ENCODE results near the gene TSC22D4. TPM values are rescaled to one million over a fixed set of nuclear protein-coding genes. Genes with fewer than 3 reads are reported as not detected.
"Not testable (repeated sequence)": the region's sequence is repeated elsewhere in the genome, so short reads cannot be mapped to it uniquely, and the experiment has no call there.

The TSC22D4 gene
- total and polyA plus RNA-seq, 2 donors (not counting 1 experiment from before 2014, with no cell fraction given): 13.2 to 21.1 TPM

- peaks cover 2% of the 10 kb centered on the region for H3K4me1 ChIP-seq (ENCODE audit: control insufficient read depth, extremely low read depth, insufficient read depth, low read length)
- H3K9ac ChIP-seq (ENCODE audit: insufficient read depth, low read length): no peak overlapping the region
- TF ChIP-seq CTCF (conservative IDR thresholded peaks at IDR 0.05 in 1 of 2, IDR thresholded peaks at IDR 0.05 in 1 of 2; ENCODE audit: low read depth in 1 of 2, low read length in 2 of 2) (no peak), EZH2 (IDR thresholded peaks at IDR 0.05; ENCODE audit: low read length, missing control alignments) (no peak)
- no peaks in the 10 kb centered on the region for H3K36me3 ChIP-seq (ENCODE audit: control insufficient read depth, insufficient read depth, low read length)
- H4K20me1 ChIP-seq (ENCODE audit: control insufficient read depth, extremely low read depth, insufficient read depth, low read length): no peaks in the 10 kb centered on the region
- no peaks in the 10 kb centered on the region for H3K79me2 ChIP-seq (ENCODE audit: control insufficient read depth, insufficient read depth, low read length)
- H3K4me3 ChIP-seq (replicated peaks in 1 of 4; ENCODE audit: control extremely low read depth in 1 of 4, insufficient read depth in 1 of 4, low read depth in 3 of 4, low read length in 4 of 4): no peak overlapping the region
- H3K27me3 ChIP-seq (ENCODE audit: control insufficient read depth, insufficient read depth, low read length): no peaks in the 10 kb centered on the region
- no peak for DNase-seq (ENCODE audit: low read depth in 2 of 2)
- no peak overlapping the region for H3K27ac ChIP-seq (ENCODE audit: insufficient read depth, low read length)
- no peak overlapping the region for H2AFZ ChIP-seq (ENCODE audit: low read length)
- H3K9me3 ChIP-seq (ENCODE audit: control insufficient read depth, insufficient read depth, low read depth, low read length): no peaks in the 10 kb centered on the region
- no peak overlapping the region for H3K4me2 ChIP-seq (ENCODE audit: extremely low read depth, insufficient read depth, low read length)
These were observed 27.4 kb upstream of the TSC22D4 start for GRCh38 chr7:100506356-100506923.

- Histone ChIP-seq H3K4me1 (ENCODE audit: control insufficient read depth, extremely low read depth, insufficient read depth, low read length) (peaks cover 2% of the 10 kb centered on the region), H3K27ac (ENCODE audit: insufficient read depth, low read length) (no peak overlapping the region), H2AFZ (ENCODE audit: low read length) (no peak overlapping the region), H3K79me2 (ENCODE audit: control insufficient read depth, insufficient read depth, low read length) (no peaks in the 10 kb centered on the region), H3K36me3 (ENCODE audit: control insufficient read depth, insufficient read depth, low read length) (no peaks in the 10 kb centered on the region), H4K20me1 (ENCODE audit: control insufficient read depth, extremely low read depth, insufficient read depth, low read length) (no peaks in the 10 kb centered on the region), H3K4me3 (replicated peaks in 1 of 4; ENCODE audit: control extremely low read depth in 1 of 4, insufficient read depth in 1 of 4, low read depth in 3 of 4, low read length in 4 of 4) (no peak overlapping the region), H3K9me3 (ENCODE audit: control insufficient read depth, insufficient read depth, low read depth, low read length) (no peaks in the 10 kb centered on the region), H3K4me2 (ENCODE audit: extremely low read depth, insufficient read depth, low read length) (no peak overlapping the region), H3K27me3 (ENCODE audit: control insufficient read depth, insufficient read depth, low read length) (no peaks in the 10 kb centered on the region), H3K9ac (ENCODE audit: insufficient read depth, low read length) (no peak overlapping the region)
- TF ChIP-seq CTCF (conservative IDR thresholded peaks at IDR 0.05 in 1 of 2, IDR thresholded peaks at IDR 0.05 in 1 of 2; ENCODE audit: low read depth in 1 of 2, low read length in 2 of 2) (no peak), EZH2 (IDR thresholded peaks at IDR 0.05; ENCODE audit: low read length, missing control alignments) (no peak)
- DNase-seq (ENCODE audit: low read depth in 2 of 2): no peak
These were observed 26.0 kb upstream of the TSC22D4 start for GRCh38 chr7:100504887-100505611.

GRCh38 chr7:100504031-100504430 lies 25.0 kb upstream of the TSC22D4 start:
- not testable (repeated sequence) for H3K27me3 ChIP-seq (ENCODE audit: control insufficient read depth, insufficient read depth, low read length); H3K79me2 ChIP-seq (ENCODE audit: control insufficient read depth, insufficient read depth, low read length); H2AFZ ChIP-seq (ENCODE audit: low read length); H4K20me1 ChIP-seq (ENCODE audit: control insufficient read depth, extremely low read depth, insufficient read depth, low read length); H3K36me3 ChIP-seq (ENCODE audit: control insufficient read depth, insufficient read depth, low read length); H3K27ac ChIP-seq (ENCODE audit: insufficient read depth, low read length); DNase-seq (ENCODE audit: low read depth in 2 of 2); H3K4me2 ChIP-seq (ENCODE audit: extremely low read depth, insufficient read depth, low read length); H3K4me3 ChIP-seq (replicated peaks in 1 of 4; ENCODE audit: control extremely low read depth in 1 of 4, insufficient read depth in 1 of 4, low read depth in 3 of 4, low read length in 4 of 4); H3K9me3 ChIP-seq (ENCODE audit: control insufficient read depth, insufficient read depth, low read depth, low read length); H3K4me1 ChIP-seq (ENCODE audit: control insufficient read depth, extremely low read depth, insufficient read depth, low read length); H3K9ac ChIP-seq (ENCODE audit: insufficient read depth, low read length)

GRCh38 chr7:100500743-100501142 lies 21.7 kb upstream of the TSC22D4 start:
- not testable (repeated sequence) for DNase-seq (ENCODE audit: low read depth in 2 of 2); H3K9ac ChIP-seq (ENCODE audit: insufficient read depth, low read length); H3K4me2 ChIP-seq (ENCODE audit: extremely low read depth, insufficient read depth, low read length); H3K79me2 ChIP-seq (ENCODE audit: control insufficient read depth, insufficient read depth, low read length); H3K36me3 ChIP-seq (ENCODE audit: control insufficient read depth, insufficient read depth, low read length); H3K27me3 ChIP-seq (ENCODE audit: control insufficient read depth, insufficient read depth, low read length); H3K4me3 ChIP-seq (replicated peaks in 1 of 4; ENCODE audit: control extremely low read depth in 1 of 4, insufficient read depth in 1 of 4, low read depth in 3 of 4, low read length in 4 of 4); H2AFZ ChIP-seq (ENCODE audit: low read length); H4K20me1 ChIP-seq (ENCODE audit: control insufficient read depth, extremely low read depth, insufficient read depth, low read length); H3K27ac ChIP-seq (ENCODE audit: insufficient read depth, low read length); H3K4me1 ChIP-seq (ENCODE audit: control insufficient read depth, extremely low read depth, insufficient read depth, low read length); H3K9me3 ChIP-seq (ENCODE audit: control insufficient read depth, insufficient read depth, low read depth, low read length)

All from fibroblast of lung (primary cell).